Astrocyte of the spinal cord (primary cell): Measurements from ENCODE around the gene TMEM208.

Experiments
- DNase-seq: peaks from one replicate; pipeline ENCODE4 v3.0.0; 2011; ENCODE audit warnings: low read depth, low spot score
- H3K4me3 ChIP-seq: 2 replicates; pipeline ENCODE4 v1.5.1; 2011; ENCODE audit warnings: low read depth, mild to moderate bottlenecking, low read length, moderate library complexity
- in situ Hi-C: cut with HindIII; loops from 2 replicates; pipeline ENCODE4 v1.10.0; 2017; ENCODE audit warnings: low sequenced_read_pairs
- TF ChIP-seq, protein P1 (sequence below): IDR thresholded peaks from 2 replicates; pipeline ENCODE4 v1.5.1; 2012; ENCODE audit warnings: low read depth, mild to moderate bottlenecking, low read length, inconsistent platforms

Gene TMEM208

GRCh38 chr16:67196881-67197280 lies 30.0 kb upstream of the TMEM208 start:
- in situ Hi-C loops = no loop called here
- no peak for DNase-seq
- no peak overlapping the region for H3K4me3 ChIP-seq
- TF ChIP-seq, protein P1, sequence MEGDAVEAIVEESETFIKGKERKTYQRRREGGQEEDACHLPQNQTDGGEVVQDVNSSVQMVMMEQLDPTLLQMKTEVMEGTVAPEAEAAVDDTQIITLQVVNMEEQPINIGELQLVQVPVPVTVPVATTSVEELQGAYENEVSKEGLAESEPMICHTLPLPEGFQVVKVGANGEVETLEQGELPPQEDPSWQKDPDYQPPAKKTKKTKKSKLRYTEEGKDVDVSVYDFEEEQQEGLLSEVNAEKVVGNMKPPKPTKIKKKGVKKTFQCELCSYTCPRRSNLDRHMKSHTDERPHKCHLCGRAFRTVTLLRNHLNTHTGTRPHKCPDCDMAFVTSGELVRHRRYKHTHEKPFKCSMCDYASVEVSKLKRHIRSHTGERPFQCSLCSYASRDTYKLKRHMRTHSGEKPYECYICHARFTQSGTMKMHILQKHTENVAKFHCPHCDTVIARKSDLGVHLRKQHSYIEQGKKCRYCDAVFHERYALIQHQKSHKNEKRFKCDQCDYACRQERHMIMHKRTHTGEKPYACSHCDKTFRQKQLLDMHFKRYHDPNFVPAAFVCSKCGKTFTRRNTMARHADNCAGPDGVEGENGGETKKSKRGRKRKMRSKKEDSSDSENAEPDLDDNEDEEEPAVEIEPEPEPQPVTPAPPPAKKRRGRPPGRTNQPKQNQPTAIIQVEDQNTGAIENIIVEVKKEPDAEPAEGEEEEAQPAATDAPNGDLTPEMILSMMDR = no peak

- in situ Hi-C loops = no loop called here
- DNase-seq = no peak
- TF ChIP-seq, protein P1 = no peak
Measured at GRCh38 chr16:67197704-67198103, 29.2 kb upstream of the TMEM208 start.

GRCh38 chr16:67198238-67198734 lies 28.6 kb upstream of the TMEM208 start:
- in situ Hi-C loops = no loop called here
- TF ChIP-seq, protein P1 = peak; percentile 85
- no peak overlapping the region for H3K4me3 ChIP-seq
- DNase-seq = peak; percentile 41

More at GRCh38 chr16:67197704-67198103, 29.2 kb upstream of the TMEM208 start:
- no peak overlapping the region for H3K4me3 ChIP-seq

DNA sequence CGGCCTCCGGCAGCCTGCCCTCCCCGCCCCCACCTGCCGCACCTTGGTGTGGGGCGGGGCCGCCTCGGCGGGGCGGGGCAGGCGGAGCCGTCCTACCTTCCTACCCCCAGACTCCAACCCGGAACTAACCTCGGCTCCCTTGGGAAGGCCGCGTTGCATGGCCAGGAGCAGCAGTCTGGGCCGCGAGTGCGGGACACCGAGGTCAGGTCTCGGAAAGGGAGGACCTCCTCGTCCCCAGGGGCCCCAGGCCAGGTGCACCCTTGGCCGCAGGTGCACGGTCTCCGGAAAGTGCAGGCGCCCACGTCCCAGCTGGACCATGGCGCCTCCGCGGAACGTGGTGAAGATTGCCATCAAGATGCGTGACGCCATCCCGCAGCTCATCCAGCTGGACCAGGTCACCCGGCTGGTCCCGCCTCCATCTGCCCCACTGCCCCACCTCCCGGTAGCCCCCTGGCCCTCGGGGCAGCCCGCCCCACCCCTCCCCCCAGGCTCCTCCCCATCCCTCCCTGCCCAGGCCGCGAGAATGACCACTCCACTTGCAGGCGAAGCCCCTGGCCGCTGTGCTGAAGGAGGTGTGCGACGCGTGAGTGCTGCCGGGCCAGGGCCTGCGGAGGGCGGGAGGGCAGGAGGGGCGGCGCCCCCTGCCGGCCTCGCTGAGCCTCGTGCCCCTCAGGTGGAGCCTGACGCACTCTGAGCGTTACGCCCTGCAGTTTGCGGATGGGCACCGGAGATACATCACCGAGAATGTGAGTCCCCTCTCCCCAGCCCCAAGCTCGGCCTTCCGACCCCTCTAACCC lies 27.7 kb upstream of the TMEM208 start, which contains the start of gene ELMO3:
Gene ELMO3 (plus strand): TSS at position 121 of the 797 bp plus-strand sequence. CDS start 196 bp downstream, at position 317.
- in situ Hi-C loops = no loop called here
- no peak within 1 kb of the TSS for H3K4me3 ChIP-seq
- DNase-seq = no peak
- TF ChIP-seq, protein P1 = peak; percentile 43

- TF ChIP-seq, protein P1 = no peak
- DNase-seq = no peak
- no peak overlapping the region for H3K4me3 ChIP-seq
- in situ Hi-C loops = no loop called here
Measured at GRCh38 chr16:67199808-67200198, 27.1 kb upstream of the TMEM208 start.

DNA sequence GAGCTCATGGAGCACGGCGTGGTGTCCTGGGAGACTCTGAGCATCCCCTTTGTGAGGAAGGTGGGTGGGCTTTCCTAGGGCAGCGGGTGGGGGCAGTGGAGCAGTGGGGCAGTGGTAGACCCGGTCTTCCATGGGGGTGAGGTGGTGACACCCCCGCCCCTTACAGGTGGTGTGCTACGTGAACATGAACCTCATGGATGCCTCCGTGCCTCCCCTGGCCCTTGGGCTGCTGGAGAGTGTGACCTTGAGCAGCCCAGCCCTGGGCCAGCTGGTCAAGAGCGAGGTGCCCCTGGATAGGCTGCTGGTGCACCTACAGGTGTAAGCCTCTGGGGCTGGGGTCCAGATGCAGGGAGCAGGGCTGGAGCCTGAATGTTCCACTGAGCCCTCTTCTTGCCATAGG lies 26.4 kb upstream of the TMEM208 start:
- in situ Hi-C loops = no loop called here
- no peak for DNase-seq
- TF ChIP-seq, protein P1 = no peak
- no peak overlapping the region for H3K4me3 ChIP-seq
